GM12865 (cell line): ENCODE measurements around the gene POLA1.
"Not testable (repeated sequence)": the region's sequence is repeated elsewhere in the genome, so short reads cannot be mapped to it uniquely, and the experiment has no call there.

ENCODE experiments used
- DNase-seq: peaks from one replicate; pipeline ENCODE4 v3.0.0; 2010; ENCODE audit warnings: low read depth
- H3K4me3 ChIP-seq: 2 replicates; pipeline ENCODE4 v1.5.1; 2011; ENCODE audit warnings: mild to moderate bottlenecking, low read depth, low read length, control low read depth
- CTCF ChIP-seq: IDR thresholded peaks from 2 replicates; pipeline ENCODE4 v1.5.1; 2011; ENCODE audit warnings: low read length, control low read depth, low read depth, inconsistent platforms; ENCODE audit not compliant: insufficient read depth; ENCODE audit errors: missing control alignments

The POLA1 gene

GRCh38 chrX:24693453-24694202, at the start of gene POLA1:
Gene POLA1 (plus strand): TSS chrX:24693918. CDS start chrX:24693962, 44 bp downstream.
- peak within 1 kb of the TSS; percentile 83 for H3K4me3 ChIP-seq
- TF ChIP-seq CTCF: no peak
- peak; percentile 92 for DNase-seq

GRCh38 chrX:24646006-24646405, 47.7 kb upstream of the POLA1 start:
- no peak for DNase-seq
- no peak overlapping the region for H3K4me3 ChIP-seq

GRCh38 chrX:24646745-24647182, 47.0 kb upstream of the POLA1 start:
- DNase-seq: no peak
- no peak overlapping the region for H3K4me3 ChIP-seq
- no peak for TF ChIP-seq CTCF

More at GRCh38 chrX:24646006-24646405, 47.7 kb upstream of the POLA1 start:
- TF ChIP-seq CTCF: no peak

GRCh38 chrX:24647257-24648058, 46.3 kb upstream of the POLA1 start, which contains the start of gene PCYT1B:
Gene PCYT1B (minus strand): TSS chrX:24647347. CDS start chrX:24647105, 242 bp downstream.
- no peak within 1 kb of the TSS for H3K4me3 ChIP-seq
- no peak for TF ChIP-seq CTCF
- DNase-seq: peak; percentile 5

- TF ChIP-seq CTCF: no peak
- H3K4me3 ChIP-seq: no peak overlapping the region
Observed at GRCh38 chrX:24648495-24648894, 45.2 kb upstream of the POLA1 start.

GRCh38 chrX:24651783-24652182, 41.9 kb upstream of the POLA1 start:
- H3K4me3 ChIP-seq: no peak overlapping the region
- no peak for TF ChIP-seq CTCF
- no peak for DNase-seq

More at GRCh38 chrX:24648495-24648894, 45.2 kb upstream of the POLA1 start:
- no peak for DNase-seq

- H3K4me3 ChIP-seq, DNase-seq: not testable (repeated sequence)
Observed at GRCh38 chrX:24655679-24656078, 38.0 kb upstream of the POLA1 start.
